Neural cell (in vitro differentiated cells): Measurements from ENCODE around the gene CCDC68. TPM values are rescaled to one million over a fixed set of nuclear protein-coding genes. Genes with fewer than 3 reads are reported as not detected.

Experiments
- H2AFZ ChIP-seq: fragments of 200-600, 300-800 bp; sonication (generic), shearing (Covaris generic); 2 replicates; pipeline ENCODE4 v1.6.0; 2014; ENCODE audit warnings: low read depth, mild to moderate bottlenecking, antibody characterized with exemption, low read length, moderate library complexity
- H3F3A ChIP-seq: fragments of 200-600 bp; shearing (Covaris generic); 2 replicates; pipeline ENCODE4 v1.6.1; 2016; ENCODE audit warnings: mild to moderate bottlenecking, moderate library complexity, mixed read lengths, antibody characterized with exemption, low read length; ENCODE audit not compliant: insufficient read depth, poor library complexity, severe bottlenecking
- H3K27ac ChIP-seq: fragments of 200-600, 300-800 bp; sonication (generic), shearing (Covaris generic); 2 replicates; pipeline ENCODE4 v1.5.1; 2014; ENCODE audit warnings: mild to moderate bottlenecking, low read length, moderate library complexity
- H3K27me3 ChIP-seq: fragments of 300-800, 200-600 bp; sonication (generic), shearing (Covaris generic); 2 replicates; pipeline ENCODE4 v1.6.0; 2014; ENCODE audit warnings: mild to moderate bottlenecking, low read depth, low read length, moderate library complexity; ENCODE audit not compliant: insufficient read depth
- H3K36me3 ChIP-seq: fragments of 300-800, 200-600 bp; sonication (generic), shearing (Covaris generic); 2 replicates; pipeline ENCODE4 v1.5.1; 2014; ENCODE audit warnings: mild to moderate bottlenecking, antibody characterized with exemption, low read length, moderate library complexity; ENCODE audit not compliant: insufficient read depth
- H3K4me2 ChIP-seq: fragments of 300-800, 200-600 bp; sonication (generic), shearing (Covaris generic); 2 replicates; pipeline ENCODE4 v1.6.0; 2014; ENCODE audit warnings: mild to moderate bottlenecking, low read length
- H3K4me3 ChIP-seq: fragments of 300-800, 200-600 bp; sonication (generic), shearing (Covaris generic); 2 replicates; pipeline ENCODE4 v1.5.1; 2014; ENCODE audit warnings: mild to moderate bottlenecking, low read length, moderate library complexity
- H3K79me2 ChIP-seq: fragments of 200-600 bp; shearing (Covaris generic); replicated peaks from 2 replicates; pipeline ENCODE4 v1.6.0; 2014; ENCODE audit warnings: mild to moderate bottlenecking, low read length, moderate library complexity; ENCODE audit not compliant: insufficient read depth
- H3K9ac ChIP-seq: fragments of 300-800, 200-600 bp; sonication (generic), shearing (Covaris generic); 2 replicates; pipeline ENCODE4 v1.6.1; 2016; ENCODE audit warnings: mild to moderate bottlenecking, low read length, mixed read lengths
- H3K9me2 ChIP-seq: fragments of 200-600 bp; shearing (Covaris generic); 2 replicates; pipeline ENCODE4 v1.6.1; 2016; ENCODE audit warnings: mild to moderate bottlenecking, low read length, mixed read lengths; ENCODE audit not compliant: insufficient read depth
- H3K9me3 ChIP-seq: fragments of 200-600, 300-800 bp; sonication (generic), shearing (Covaris generic); 2 replicates; pipeline ENCODE4 v1.6.1; 2016; ENCODE audit warnings: mild to moderate bottlenecking, mixed run types, low read length, moderate library complexity, mixed read lengths
- H4K20me1 ChIP-seq: fragments of 200-600 bp; shearing (Covaris generic); 2 replicates; pipeline ENCODE4 v1.6.1; 2016; ENCODE audit warnings: mild to moderate bottlenecking, mixed run types; ENCODE audit not compliant: insufficient read depth
- EP300 ChIP-seq: fragments of 450-650 bp; conservative IDR thresholded peaks from 2 replicates; pipeline ENCODE4 v1.6.1; 2014; ENCODE audit warnings: antibody characterized with exemption, mild to moderate bottlenecking, moderate library complexity; ENCODE audit not compliant: poor library complexity, severe bottlenecking
- EZH2 ChIP-seq: fragments of 200-600, 300-800 bp; shearing (Covaris generic), sonication (generic); IDR thresholded peaks from 2 replicates; pipeline ENCODE4 v1.6.1; 2014; ENCODE audit warnings: antibody characterized with exemption, low read length, borderline replicate concordance, mild to moderate bottlenecking; ENCODE audit not compliant: insufficient read depth, poor library complexity, severe bottlenecking
- MXI1 ChIP-seq: fragments of 450-650 bp; conservative IDR thresholded peaks from 2 replicates; pipeline ENCODE4 v1.6.1; 2014; ENCODE audit warnings: antibody characterized with exemption, mild to moderate bottlenecking; ENCODE audit not compliant: poor library complexity, severe bottlenecking
- POLR2AphosphoS5 ChIP-seq: IDR thresholded peaks from 2 replicates; pipeline ENCODE4 v1.6.1; 2012
- RAD21 ChIP-seq: fragments of 450-650 bp; conservative IDR thresholded peaks from 2 replicates; pipeline ENCODE4 v1.6.1; 2014; ENCODE audit warnings: antibody characterized with exemption, mild to moderate bottlenecking, moderate library complexity
- SMC3 ChIP-seq: fragments of 450-650 bp; conservative IDR thresholded peaks from 2 replicates; pipeline ENCODE4 v1.6.1; 2014; ENCODE audit warnings: antibody characterized with exemption, mild to moderate bottlenecking, moderate library complexity; ENCODE audit not compliant: poor library complexity
- TAF1 ChIP-seq: IDR thresholded peaks from 2 replicates; pipeline ENCODE4 v1.6.1; 2012; ENCODE audit warnings: low read depth
- polyA plus RNA-seq: library from polyadenylated mRNA; depleted of rRNA; stranded (reverse); fragments of >200 nt; gene quantifications from 2 replicates; pipeline ENCODE4 v1.2.3, GENCODE V29; 2014
- TF ChIP-seq, protein P1 (sequence below): fragments of 450-650 bp; IDR thresholded peaks from 2 replicates; pipeline ENCODE4 v1.5.1; 2014; ENCODE audit warnings: antibody characterized with exemption, mild to moderate bottlenecking, moderate library complexity; ENCODE audit not compliant: poor library complexity, severe bottlenecking
- TF ChIP-seq, protein P2 (sequence below): IDR thresholded peaks from 2 replicates; pipeline ENCODE4 v1.6.1; 2012; ENCODE audit warnings: borderline replicate concordance

Gene CCDC68
- polyA plus RNA-seq, 1 donor from 2014 or later, result 0.30 TPM

DNA sequence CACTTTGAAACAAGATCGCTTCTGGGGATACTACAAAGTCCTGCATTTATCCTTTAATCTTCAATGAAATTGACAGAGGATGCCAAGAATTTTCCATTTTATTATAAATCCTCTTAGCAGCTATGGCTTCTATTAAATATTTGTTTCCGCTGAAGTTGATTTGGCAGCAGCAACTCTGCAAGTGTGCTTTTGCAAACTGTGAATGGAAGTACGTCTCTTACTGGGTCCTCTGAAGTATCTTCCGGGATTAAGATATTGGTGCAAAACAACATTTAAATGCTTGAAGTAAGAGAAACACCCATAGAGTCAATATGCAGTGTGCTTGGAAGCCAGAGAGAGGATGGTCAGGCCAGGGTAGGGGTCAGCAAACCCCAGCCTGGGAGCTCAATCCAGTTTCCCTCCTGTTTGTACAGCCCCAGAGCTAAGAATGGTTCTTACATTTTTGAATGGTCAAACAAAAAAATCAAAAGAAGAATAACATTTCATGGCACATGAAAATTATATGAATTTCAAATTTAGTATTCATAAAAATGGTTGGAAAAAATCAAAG is 13.6 kb downstream of the CCDC68 start:
- H3K4me3 ChIP-seq, result no peak overlapping the region
- H2AFZ ChIP-seq, result no peak overlapping the region
- no peak overlapping the region for H3K9ac ChIP-seq
- H3K4me2 ChIP-seq, result no peak overlapping the region
- TF ChIP-seq MXI1 (no peak), SMC3 (no peak), TAF1 (no peak), EZH2 (no peak), RAD21 (no peak), EP300 (no peak), POLR2AphosphoS5 (no peak)
- TF ChIP-seq, protein P1, sequence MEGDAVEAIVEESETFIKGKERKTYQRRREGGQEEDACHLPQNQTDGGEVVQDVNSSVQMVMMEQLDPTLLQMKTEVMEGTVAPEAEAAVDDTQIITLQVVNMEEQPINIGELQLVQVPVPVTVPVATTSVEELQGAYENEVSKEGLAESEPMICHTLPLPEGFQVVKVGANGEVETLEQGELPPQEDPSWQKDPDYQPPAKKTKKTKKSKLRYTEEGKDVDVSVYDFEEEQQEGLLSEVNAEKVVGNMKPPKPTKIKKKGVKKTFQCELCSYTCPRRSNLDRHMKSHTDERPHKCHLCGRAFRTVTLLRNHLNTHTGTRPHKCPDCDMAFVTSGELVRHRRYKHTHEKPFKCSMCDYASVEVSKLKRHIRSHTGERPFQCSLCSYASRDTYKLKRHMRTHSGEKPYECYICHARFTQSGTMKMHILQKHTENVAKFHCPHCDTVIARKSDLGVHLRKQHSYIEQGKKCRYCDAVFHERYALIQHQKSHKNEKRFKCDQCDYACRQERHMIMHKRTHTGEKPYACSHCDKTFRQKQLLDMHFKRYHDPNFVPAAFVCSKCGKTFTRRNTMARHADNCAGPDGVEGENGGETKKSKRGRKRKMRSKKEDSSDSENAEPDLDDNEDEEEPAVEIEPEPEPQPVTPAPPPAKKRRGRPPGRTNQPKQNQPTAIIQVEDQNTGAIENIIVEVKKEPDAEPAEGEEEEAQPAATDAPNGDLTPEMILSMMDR, result no peak
- TF ChIP-seq, protein P2, sequence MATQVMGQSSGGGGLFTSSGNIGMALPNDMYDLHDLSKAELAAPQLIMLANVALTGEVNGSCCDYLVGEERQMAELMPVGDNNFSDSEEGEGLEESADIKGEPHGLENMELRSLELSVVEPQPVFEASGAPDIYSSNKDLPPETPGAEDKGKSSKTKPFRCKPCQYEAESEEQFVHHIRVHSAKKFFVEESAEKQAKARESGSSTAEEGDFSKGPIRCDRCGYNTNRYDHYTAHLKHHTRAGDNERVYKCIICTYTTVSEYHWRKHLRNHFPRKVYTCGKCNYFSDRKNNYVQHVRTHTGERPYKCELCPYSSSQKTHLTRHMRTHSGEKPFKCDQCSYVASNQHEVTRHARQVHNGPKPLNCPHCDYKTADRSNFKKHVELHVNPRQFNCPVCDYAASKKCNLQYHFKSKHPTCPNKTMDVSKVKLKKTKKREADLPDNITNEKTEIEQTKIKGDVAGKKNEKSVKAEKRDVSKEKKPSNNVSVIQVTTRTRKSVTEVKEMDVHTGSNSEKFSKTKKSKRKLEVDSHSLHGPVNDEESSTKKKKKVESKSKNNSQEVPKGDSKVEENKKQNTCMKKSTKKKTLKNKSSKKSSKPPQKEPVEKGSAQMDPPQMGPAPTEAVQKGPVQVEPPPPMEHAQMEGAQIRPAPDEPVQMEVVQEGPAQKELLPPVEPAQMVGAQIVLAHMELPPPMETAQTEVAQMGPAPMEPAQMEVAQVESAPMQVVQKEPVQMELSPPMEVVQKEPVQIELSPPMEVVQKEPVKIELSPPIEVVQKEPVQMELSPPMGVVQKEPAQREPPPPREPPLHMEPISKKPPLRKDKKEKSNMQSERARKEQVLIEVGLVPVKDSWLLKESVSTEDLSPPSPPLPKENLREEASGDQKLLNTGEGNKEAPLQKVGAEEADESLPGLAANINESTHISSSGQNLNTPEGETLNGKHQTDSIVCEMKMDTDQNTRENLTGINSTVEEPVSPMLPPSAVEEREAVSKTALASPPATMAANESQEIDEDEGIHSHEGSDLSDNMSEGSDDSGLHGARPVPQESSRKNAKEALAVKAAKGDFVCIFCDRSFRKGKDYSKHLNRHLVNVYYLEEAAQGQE, result no peak
- H3F3A ChIP-seq, result no peaks in the 10 kb centered on the region
- no peaks in the 10 kb centered on the region for H3K9me3 ChIP-seq
- H3K79me2 ChIP-seq, result no peaks in the 10 kb centered on the region
- H3K36me3 ChIP-seq, result no peaks in the 10 kb centered on the region
- no peaks in the 10 kb centered on the region for H3K9me2 ChIP-seq
- no peak overlapping the region for H3K27ac ChIP-seq
- H4K20me1 ChIP-seq, result no peaks in the 10 kb centered on the region
- H3K27me3 ChIP-seq, result no peaks in the 10 kb centered on the region

DNA sequence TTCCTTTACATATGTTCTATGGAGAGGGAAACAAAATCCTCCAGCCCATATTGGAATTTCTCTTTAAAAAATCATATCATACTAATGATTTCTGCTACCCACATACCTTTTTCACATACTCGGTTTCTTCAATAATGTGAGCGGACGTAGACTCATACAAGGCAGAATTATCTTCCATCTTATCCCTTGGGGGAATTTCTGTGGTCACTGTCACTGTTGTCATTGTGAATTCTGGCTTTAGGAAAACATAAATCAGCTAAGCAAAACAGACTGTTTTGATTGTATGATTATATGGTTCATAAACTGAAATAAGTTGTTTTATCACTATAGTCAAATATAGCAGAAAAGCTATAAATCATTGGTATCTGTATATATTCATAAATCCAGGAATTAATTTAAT is 16.7 kb downstream of the CCDC68 start:
- Histone ChIP-seq H3K4me3 (no peak overlapping the region), H3F3A (no peaks in the 10 kb centered on the region), H3K27me3 (no peaks in the 10 kb centered on the region), H4K20me1 (no peaks in the 10 kb centered on the region), H3K27ac (no peak overlapping the region), H3K36me3 (no peaks in the 10 kb centered on the region), H3K9me2 (no peaks in the 10 kb centered on the region), H3K4me2 (no peak overlapping the region), H3K79me2 (no peaks in the 10 kb centered on the region), H2AFZ (no peak overlapping the region), H3K9me3 (no peaks in the 10 kb centered on the region), H3K9ac (no peak overlapping the region)
- TF ChIP-seq, protein P2, result no peak
